GM19395 (cell line): Measurements from ENCODE around the gene TTLL9.

ENCODE experiments used
- ATAC-seq: cut with Tn5 transposase; IDR thresholded peaks from one replicate; pipeline ENCODE4 v1.9.1; 2021; ENCODE audit warnings: mild to moderate bottlenecking, moderate library complexity; ENCODE audit not compliant: unreplicated experiment

The TTLL9 gene

GRCh38 chr20:31939661-31940060, 69.2 kb downstream of the TTLL9 start:
- no peak for ATAC-seq

GRCh38 chr20:31943052-31943471, 72.6 kb downstream of the TTLL9 start:
- ATAC-seq, result no peak

- no peak for ATAC-seq
These were observed 74.9 kb downstream of the TTLL9 start for GRCh38 chr20:31945319-31945718.

GRCh38 chr20:31945785-31946184, 75.4 kb downstream of the TTLL9 start:
- ATAC-seq, result no peak

- no peak for ATAC-seq
These were observed 77.6 kb downstream of the TTLL9 start for GRCh38 chr20:31948008-31948407.

- ATAC-seq, result no peak
These were observed 79.6 kb downstream of the TTLL9 start for GRCh38 chr20:31949877-31950646.

- ATAC-seq, result no peak
These were observed 80.7 kb downstream of the TTLL9 start for GRCh38 chr20:31951203-31951529.

- peak; percentile 89 for ATAC-seq
These were observed 81.4 kb downstream of the TTLL9 start, which contains the start of gene PDRG1 for GRCh38 chr20:31951530-31952453. TSS of gene PDRG1 (minus strand) at chr20:31952046. CDS start at chr20:31951961, 85 bp downstream.

- ATAC-seq, result no peak
These were observed 83.2 kb downstream of the TTLL9 start for GRCh38 chr20:31953556-31954148.

GRCh38 chr20:31954500-31954899, 84.1 kb downstream of the TTLL9 start:
- ATAC-seq, result no peak

- ATAC-seq, result no peak
These were observed 86.4 kb downstream of the TTLL9 start for GRCh38 chr20:31956556-31957526.

- ATAC-seq, result no peak
These were observed 92.3 kb downstream of the TTLL9 start for GRCh38 chr20:31962761-31963160.

- ATAC-seq, result no peak
These were observed 93.5 kb downstream of the TTLL9 start for GRCh38 chr20:31963889-31964288.

- no peak for ATAC-seq
These were observed 96.7 kb downstream of the TTLL9 start for GRCh38 chr20:31966991-31967655.

GRCh38 chr20:31967830-31968249, 97.4 kb downstream of the TTLL9 start, which contains the start of gene XKR7:
TSS of gene XKR7 (plus strand) at chr20:31968151. CDS start at chr20:31968176, 25 bp downstream.
- no peak for ATAC-seq

- no peak for ATAC-seq
These were observed 98.1 kb downstream of the TTLL9 start for GRCh38 chr20:31968291-31969126.

- no peak for ATAC-seq
These were observed 99.6 kb downstream of the TTLL9 start for GRCh38 chr20:31969991-31970390.

- ATAC-seq, result no peak
These were observed 102.1 kb downstream of the TTLL9 start for GRCh38 chr20:31972471-31973021.
